Kidney (tissue), 14 donors: ENCODE data around the gene CD8B2. TPM values are rescaled to one million over a fixed set of nuclear protein-coding genes. Genes with fewer than 3 reads are reported as not detected.
"Not testable (repeated sequence)": the region's sequence is repeated elsewhere in the genome, so short reads cannot be mapped to it uniquely, and the experiment has no call there.

Source experiments
- DNase-seq, 5 donors: peaks; one replicate each; pipeline ENCODE4 v3.0.0-alpha.2; 2013 to 2020
- FAIRE-seq: peaks from 2 replicates; lab custom pipeline; 2012; peaks lifted over from hg19 to GRCh38; lab: Jason Lieb, UNC
- H3K27ac ChIP-seq, 2 donors: one replicate each; pipeline ENCODE4 v1.7.0; 2013; ENCODE audit warnings: low read depth in 2 of 2, low read length in 2 of 2, inconsistent platforms in 1 of 2
- H3K27me3 ChIP-seq: one replicate; pipeline ENCODE4 v1.7.1; 2013; ENCODE audit warnings: low read length, inconsistent platforms; ENCODE audit not compliant: control insufficient read depth, insufficient read depth
- H3K36me3 ChIP-seq, 3 donors: one replicate each; pipeline versions ENCODE4 v1.7.0 to v1.7.1; 2013; ENCODE audit warnings: low read length in 3 of 3, control low read depth in 1 of 3, inconsistent platforms in 1 of 3; ENCODE audit not compliant: insufficient read depth in 3 of 3, control insufficient read depth in 2 of 3
- H3K4me1 ChIP-seq, 3 donors: one replicate each; pipeline versions ENCODE4 v1.7.0 to v1.7.1; 2013; ENCODE audit warnings: low read length in 3 of 3, inconsistent platforms in 1 of 3, low read depth in 1 of 3; ENCODE audit not compliant: control insufficient read depth in 2 of 3, insufficient read depth in 2 of 3
- H3K4me3 ChIP-seq, 3 donors: one replicate each; pipeline versions ENCODE4 v1.7.0 to v1.8.1; 2013; ENCODE audit warnings: low read length in 3 of 3, control low read depth in 1 of 3, inconsistent platforms in 1 of 3
- H3K9ac ChIP-seq, 3 donors: one replicate each; pipeline versions ENCODE4 v1.7.0 to v1.7.1; 2013; ENCODE audit warnings: low read length in 3 of 3, control low read depth in 1 of 3, inconsistent platforms in 1 of 3
- H3K9me3 ChIP-seq, 3 donors: one replicate each; pipeline versions ENCODE4 v1.7.0 to v1.7.1; 2013; ENCODE audit warnings: low read length in 3 of 3, control low read depth in 1 of 3, inconsistent platforms in 1 of 3; ENCODE audit not compliant: control insufficient read depth in 2 of 3, insufficient read depth in 1 of 3
- intact Hi-C: fragments of 100-400 bp; cut with DNase I; formaldehyde crosslinking; loops from one replicate; pipeline ENCODE4 v1.11.1; 2022
- polyA plus RNA-seq: library from polyadenylated mRNA; stranded (reverse); fragments of 350-450 nt; fragmentation: Illumina TruSeq; extraction: RNeasy Lipid Tissue Mini Kit (QIAGEN cat#74804); gene quantifications from one replicate; pipeline ENCODE4 v1.2.3, GENCODE V29; 2014; ENCODE audit warnings: low read depth, low replicate concordance; ENCODE audit not compliant: insufficient read depth
- total RNA-seq: library from RNA; stranded (reverse); fragmentation: NEBNext Ultra II Directional; extraction: Animal tissue kit (Norgen Biotek cat#: 25700); gene quantifications from one replicate; pipeline ENCODE4 v1.2.1, GENCODE V29; 2021
- TF ChIP-seq, protein P1 (sequence below): IDR thresholded peaks from 3 replicates; pipeline ENCODE4 v1.5.1; 2012; ENCODE audit warnings: mild to moderate bottlenecking, moderate library complexity, borderline replicate concordance; ENCODE audit not compliant: insufficient read depth; ENCODE audit errors: extremely low read depth
- donor health status: control.
- donor health status: control.
- donor health status: control.
- donor health status: control.
- donor health status: control.
- donor health status: DM: yes; HTN: yes; CAD: no.
- donor health status: Normal renal cell carcinoma (clear cell type).

Gene CD8B2
- total and polyA plus RNA-seq, 2 donors from 2014 or later = 0.09 to 0.71 TPM

DNA sequence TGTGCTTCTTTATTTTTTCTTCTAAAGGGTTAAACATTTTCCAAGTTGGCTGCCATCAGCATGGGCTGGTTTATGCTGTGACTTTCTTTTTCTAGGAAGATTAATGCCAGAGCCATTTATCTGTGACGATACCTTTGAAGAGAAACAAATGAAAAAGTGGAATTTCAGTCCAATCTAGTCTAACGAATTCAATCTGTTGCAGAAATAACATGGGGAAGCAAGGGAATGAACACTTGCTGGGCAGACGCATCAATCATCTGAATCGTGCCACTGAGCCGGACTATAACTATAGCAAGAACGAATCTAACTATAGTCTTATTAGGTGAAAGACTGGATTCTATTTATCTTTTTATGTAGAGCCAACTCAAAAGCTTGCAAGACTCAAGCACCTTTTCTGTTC, 66.2 kb downstream of the CD8B2 start:
- no peaks in the 10 kb centered on the region for H3K9me3 ChIP-seq
- H3K9ac ChIP-seq = no peak overlapping the region
- FAIRE-seq (no peak), DNase-seq (peak in 1 of 5 donors; percentile 58)
- no peak overlapping the region for H3K27ac ChIP-seq
- no peaks in the 10 kb centered on the region for H3K4me1 ChIP-seq
- no peak overlapping the region for H3K4me3 ChIP-seq
- H3K27me3 ChIP-seq = no peaks in the 10 kb centered on the region
- intact Hi-C loops = no loop called here
- H3K36me3 ChIP-seq = no peaks in the 10 kb centered on the region
- TF ChIP-seq, protein P1, sequence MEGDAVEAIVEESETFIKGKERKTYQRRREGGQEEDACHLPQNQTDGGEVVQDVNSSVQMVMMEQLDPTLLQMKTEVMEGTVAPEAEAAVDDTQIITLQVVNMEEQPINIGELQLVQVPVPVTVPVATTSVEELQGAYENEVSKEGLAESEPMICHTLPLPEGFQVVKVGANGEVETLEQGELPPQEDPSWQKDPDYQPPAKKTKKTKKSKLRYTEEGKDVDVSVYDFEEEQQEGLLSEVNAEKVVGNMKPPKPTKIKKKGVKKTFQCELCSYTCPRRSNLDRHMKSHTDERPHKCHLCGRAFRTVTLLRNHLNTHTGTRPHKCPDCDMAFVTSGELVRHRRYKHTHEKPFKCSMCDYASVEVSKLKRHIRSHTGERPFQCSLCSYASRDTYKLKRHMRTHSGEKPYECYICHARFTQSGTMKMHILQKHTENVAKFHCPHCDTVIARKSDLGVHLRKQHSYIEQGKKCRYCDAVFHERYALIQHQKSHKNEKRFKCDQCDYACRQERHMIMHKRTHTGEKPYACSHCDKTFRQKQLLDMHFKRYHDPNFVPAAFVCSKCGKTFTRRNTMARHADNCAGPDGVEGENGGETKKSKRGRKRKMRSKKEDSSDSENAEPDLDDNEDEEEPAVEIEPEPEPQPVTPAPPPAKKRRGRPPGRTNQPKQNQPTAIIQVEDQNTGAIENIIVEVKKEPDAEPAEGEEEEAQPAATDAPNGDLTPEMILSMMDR = no peak

DNA sequence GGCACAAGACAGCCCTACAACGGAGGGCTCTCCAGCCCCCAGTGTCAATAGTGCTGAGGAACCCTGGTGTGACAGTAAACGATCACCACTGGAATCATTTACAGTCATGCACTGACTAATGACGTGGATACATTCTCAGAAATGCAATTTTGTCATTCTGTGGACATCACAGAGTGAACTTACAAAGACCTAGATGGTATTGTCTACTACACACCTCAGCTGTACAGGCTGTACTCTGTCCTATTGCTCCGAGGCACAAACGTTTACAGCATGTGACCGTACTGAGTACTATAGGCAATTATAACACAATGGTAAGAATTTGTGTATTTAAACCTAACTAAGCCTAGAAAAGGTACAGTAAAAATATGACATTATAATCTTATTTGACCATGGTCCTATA, 67.2 kb downstream of the CD8B2 start:
- H3K9ac ChIP-seq = no peak overlapping the region
- no peak overlapping the region for H3K27ac ChIP-seq
- DNase-seq (peak in 1 of 5 donors; percentile 11), FAIRE-seq (no peak)
- H3K9me3 ChIP-seq = no peaks in the 10 kb centered on the region
- H3K27me3 ChIP-seq = no peaks in the 10 kb centered on the region
- intact Hi-C loops = no loop called here
- TF ChIP-seq, protein P1 = no peak
- H3K4me1 ChIP-seq = no peaks in the 10 kb centered on the region
- no peaks in the 10 kb centered on the region for H3K36me3 ChIP-seq
- H3K4me3 ChIP-seq = no peak overlapping the region

DNA sequence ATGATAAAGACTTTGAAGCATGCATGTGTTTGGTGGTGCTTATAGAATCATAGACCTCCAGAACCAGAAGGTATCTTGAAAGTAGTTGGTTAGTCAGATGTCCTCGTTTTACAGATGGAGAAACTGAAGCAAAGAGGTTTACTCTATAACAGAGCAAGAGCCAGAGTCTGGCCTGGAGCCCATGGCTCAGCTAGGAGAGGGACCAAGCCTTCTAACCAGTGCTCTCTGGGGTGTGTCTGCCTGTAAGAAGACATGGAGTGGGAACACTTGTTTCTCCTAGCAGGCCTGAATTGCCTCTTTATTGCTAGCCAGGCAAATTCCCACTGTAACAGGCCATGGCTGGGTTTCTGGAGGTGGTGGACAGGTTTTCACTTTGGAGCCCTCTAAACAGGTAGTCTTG, 67.9 kb downstream of the CD8B2 start:
- no peak overlapping the region for H3K4me3 ChIP-seq
- no peaks in the 10 kb centered on the region for H3K9me3 ChIP-seq
- TF ChIP-seq, protein P1 = no peak
- no peak for FAIRE-seq
- no peaks in the 10 kb centered on the region for H3K27me3 ChIP-seq
- H3K9ac ChIP-seq = no peak overlapping the region
- H3K4me1 ChIP-seq = no peaks in the 10 kb centered on the region
- H3K27ac ChIP-seq = no peak overlapping the region
- DNase-seq = peak in 1 of 5 donors; percentile 10
- intact Hi-C loops = no loop called here
- H3K36me3 ChIP-seq = no peaks in the 10 kb centered on the region

DNA sequence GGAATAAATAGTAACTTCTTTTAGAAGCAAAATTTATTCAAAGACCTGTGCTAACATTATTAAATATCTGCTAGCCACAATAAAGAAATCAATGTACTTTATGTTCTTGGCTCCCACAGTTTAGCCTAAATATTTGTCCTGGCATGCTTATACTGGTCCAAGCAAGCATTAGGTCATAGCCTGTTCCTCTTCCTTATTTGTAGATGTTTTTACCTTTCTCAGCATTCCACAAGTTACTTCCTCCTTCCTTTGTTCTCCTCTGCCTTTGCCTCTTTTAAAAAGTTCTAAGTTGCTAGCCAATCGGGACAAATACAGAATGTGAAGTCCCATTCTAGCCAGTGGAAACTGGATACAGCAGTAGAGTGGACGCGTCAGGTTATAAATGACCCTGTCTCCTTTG, 72.6 kb downstream of the CD8B2 start:
- DNase-seq = not testable (repeated sequence)

More for the DNA sequence above, 72.6 kb downstream of the CD8B2 start:
- H3K4me1 ChIP-seq, H3K27me3 ChIP-seq, H3K4me3 ChIP-seq, H3K36me3 ChIP-seq, intact Hi-C loops, FAIRE-seq, H3K9ac ChIP-seq, H3K9me3 ChIP-seq, H3K27ac ChIP-seq: not testable (repeated sequence)
